ENCODE measurements around the gene ARID3A. TPM values are rescaled to one million over a fixed set of nuclear protein-coding genes. Genes with fewer than 3 reads are reported as not detected.

ARID3A gene
- total RNA-seq, 2 experiments from 2014 or later, result 28.7 to 33.2 TPM

DNA sequence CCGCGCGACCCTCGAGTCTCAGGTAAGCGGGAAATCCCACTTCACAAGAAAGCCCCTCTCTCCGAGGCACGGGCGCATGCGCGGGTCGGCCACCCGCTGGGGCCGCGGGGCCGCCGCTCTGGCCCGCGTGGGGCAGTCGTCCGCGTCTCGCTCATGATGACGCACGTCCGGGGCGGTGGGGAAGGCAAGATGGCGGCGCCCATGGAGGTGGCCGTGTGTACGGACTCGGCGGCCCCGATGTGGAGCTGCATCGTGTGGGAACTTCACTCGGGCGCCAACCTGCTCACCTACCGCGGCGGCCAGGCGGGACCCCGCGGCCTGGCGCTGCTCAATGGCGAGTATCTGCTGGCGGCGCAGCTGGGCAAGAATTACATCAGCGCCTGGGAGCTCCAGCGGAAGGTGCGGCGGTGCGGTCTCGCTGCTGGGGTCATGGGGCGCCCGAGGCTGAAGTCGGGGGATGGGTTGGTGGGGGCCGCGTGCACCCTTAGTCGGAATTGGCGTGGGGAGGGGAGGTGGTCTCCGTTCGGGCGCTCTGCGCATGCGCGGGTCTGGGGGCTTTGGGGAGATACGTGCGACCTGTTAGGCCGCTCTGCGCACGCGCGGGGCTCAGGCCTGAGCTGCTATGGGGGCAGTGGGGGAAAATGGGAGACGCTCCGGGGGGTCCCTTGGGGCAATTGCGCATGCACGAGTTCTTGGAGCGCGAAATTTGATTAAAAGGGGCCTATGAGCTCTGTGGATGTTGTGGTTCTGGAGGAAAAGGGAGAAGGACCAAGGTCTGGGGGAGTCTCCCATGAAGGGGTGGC is 58.5 kb downstream of the ARID3A start, which contains the start of gene WDR18:
TSS of gene WDR18 (plus strand) at position 181 of the 803 bp plus-strand sequence. CDS start at position 190, 9 bp downstream.
- H3K36me3 Mint-ChIP-seq, result peaks cover 2% of the 10 kb centered on the region
- H3K4me3 Mint-ChIP-seq, result peak within 1 kb of the TSS; percentile 94
- peak; percentile 92 for DNase-seq
- peak; percentile 86 for ATAC-seq (ENCODE audit: low read depth)
- peak within 1 kb of the TSS; percentile 90 for H3K27ac Mint-ChIP-seq
- H3K9me3 Mint-ChIP-seq, result no peaks in the 10 kb centered on the region
- POLR2A ChIA-PET, result interaction anchor here (0.6 to 2.0 kb wide), 25 partner anchors 10 to 1101 kb away, joined by 3 to 13 read pairs (median 5); partner anchors contain the start of genes CFD, GPX4 and RNU6-2
- no peaks in the 10 kb centered on the region for H3K27me3 Mint-ChIP-seq
- H3K4me1 Mint-ChIP-seq, result peaks cover 8% of the 10 kb centered on the region

DNA sequence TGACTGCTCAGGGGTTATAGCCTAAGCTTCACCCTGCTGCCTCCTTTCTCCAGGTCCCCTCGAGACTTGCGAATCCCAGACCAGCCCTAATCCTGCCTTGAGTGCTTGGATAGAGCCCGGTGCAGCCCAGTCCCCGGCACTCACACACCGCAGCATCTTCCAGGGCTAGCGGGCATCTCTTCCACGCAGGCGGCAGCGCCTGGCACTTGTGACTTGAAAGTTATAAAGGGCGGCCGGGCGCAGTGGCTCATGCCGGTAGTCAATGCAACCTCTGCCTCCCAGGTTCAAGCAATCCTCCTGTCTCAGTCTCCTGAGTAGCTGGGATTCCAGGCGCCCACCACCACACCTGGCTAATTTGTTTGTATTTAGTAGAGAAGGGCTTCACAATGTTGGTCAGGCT is 60.2 kb downstream of the ARID3A start:
- peaks cover 8% of the 10 kb centered on the region for H3K4me1 Mint-ChIP-seq
- no peaks in the 10 kb centered on the region for H3K9me3 Mint-ChIP-seq

DNA sequence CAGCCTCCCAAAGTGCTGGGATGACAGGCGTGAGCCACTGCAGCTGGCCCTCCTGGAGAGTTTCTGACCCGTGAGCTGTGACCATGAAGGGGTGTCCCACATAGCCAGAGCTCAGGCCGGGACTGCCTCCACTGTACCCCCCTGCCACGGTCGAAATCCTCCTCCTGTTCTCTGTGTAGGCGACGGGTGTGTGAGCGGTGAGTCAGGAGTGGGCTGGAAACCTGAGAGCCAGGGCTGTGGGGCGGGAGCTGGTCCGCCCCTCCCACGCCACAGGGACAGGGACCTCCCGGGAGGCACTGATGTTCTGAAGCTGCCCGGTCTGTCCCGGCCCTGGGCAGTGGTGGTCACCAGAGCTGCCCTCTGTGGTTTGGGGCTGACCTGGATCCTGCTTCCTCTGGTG is 62.2 kb downstream of the ARID3A start:
- Mint-ChIP-seq H3K36me3 (peaks cover 6% of the 10 kb centered on the region), H3K27me3 (no peaks in the 10 kb centered on the region), H3K9me3 (no peaks in the 10 kb centered on the region), H3K4me1 (peaks cover 8% of the 10 kb centered on the region), H3K27ac (peak overlapping the region; percentile 32), H3K4me3 (no peak overlapping the region)
- no peak for DNase-seq
- ATAC-seq (ENCODE audit: low read depth), result no peak
- POLR2A ChIA-PET, result no interaction called here

More for the DNA sequence above, 60.2 kb downstream of the ARID3A start:
- POLR2A ChIA-PET, result no interaction called here
- Mint-ChIP-seq H3K4me3 (no peak overlapping the region), H3K36me3 (peaks cover 6% of the 10 kb centered on the region), H3K27me3 (no peaks in the 10 kb centered on the region), H3K27ac (peak overlapping the region; percentile 50)
- DNase-seq (no peak), ATAC-seq (ENCODE audit: low read depth) (no peak)

DNA sequence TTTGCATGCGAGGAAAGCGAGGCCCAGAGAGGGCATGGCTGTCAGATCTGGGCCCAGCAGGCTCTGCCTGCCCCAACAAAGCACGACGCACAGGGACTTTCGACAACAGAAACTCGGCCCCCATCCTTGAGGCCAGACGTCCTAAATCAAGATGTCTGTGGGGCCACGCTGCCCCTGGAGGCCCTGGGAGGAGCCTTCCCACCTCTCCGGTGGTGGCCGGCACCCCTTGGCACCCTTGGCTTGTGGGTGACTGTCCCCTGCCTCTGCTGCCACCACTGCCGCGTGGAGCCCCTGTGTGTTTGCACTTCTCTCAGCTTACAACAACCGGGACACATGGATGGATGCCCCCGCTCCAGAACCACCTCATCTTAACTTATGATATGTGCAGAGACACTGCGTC is 62.7 kb downstream of the ARID3A start:
- peaks cover 6% of the 10 kb centered on the region for H3K36me3 Mint-ChIP-seq
- ATAC-seq (ENCODE audit: low read depth), result no peak
- no peaks in the 10 kb centered on the region for H3K9me3 Mint-ChIP-seq
- POLR2A ChIA-PET, result no interaction called here
- no peaks in the 10 kb centered on the region for H3K27me3 Mint-ChIP-seq
- H3K4me3 Mint-ChIP-seq, result no peak overlapping the region
- DNase-seq, result no peak
- no peak overlapping the region for H3K27ac Mint-ChIP-seq
- H3K4me1 Mint-ChIP-seq, result peaks cover 8% of the 10 kb centered on the region

DNA sequence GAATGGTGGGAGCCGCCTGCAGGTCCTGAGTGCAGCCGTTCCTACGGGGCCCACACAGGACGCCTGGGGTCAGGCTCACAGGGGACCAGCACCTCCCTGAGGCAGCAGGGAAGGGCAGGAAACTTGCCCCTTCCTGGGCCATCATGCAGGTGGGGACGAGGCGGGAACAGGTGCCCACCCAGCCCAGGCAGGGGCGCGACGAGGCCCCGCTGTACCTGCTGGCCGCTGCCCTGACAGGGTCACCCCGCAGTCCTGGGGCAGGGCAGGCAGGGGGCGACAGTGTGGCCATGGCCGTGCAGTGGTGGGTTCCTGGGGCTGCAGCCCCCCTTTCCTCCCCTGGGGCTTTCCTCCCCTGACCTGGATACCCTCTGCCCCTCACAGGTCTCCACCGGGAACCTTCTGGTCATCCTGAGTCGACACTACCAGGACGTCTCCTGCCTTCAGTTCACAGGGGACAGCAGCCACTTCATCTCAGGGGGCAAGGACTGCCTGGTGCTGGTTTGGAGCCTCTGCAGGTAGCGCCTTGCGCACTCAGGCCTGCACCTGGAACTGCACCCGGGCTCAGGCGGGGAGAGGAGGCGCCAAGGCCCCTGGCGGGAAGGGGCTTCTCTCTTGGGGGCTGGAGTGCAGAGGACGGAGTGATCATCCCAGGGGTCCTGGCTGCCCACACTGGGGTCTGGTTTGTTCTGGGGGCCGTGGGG is 63.7 kb downstream of the ARID3A start:
- no peak overlapping the region for H3K27ac Mint-ChIP-seq
- H3K4me1 Mint-ChIP-seq, result peaks cover 8% of the 10 kb centered on the region
- H3K36me3 Mint-ChIP-seq, result peaks cover 3% of the 10 kb centered on the region
- POLR2A ChIA-PET, result no interaction called here
- ATAC-seq (ENCODE audit: low read depth) (peak; percentile 9), DNase-seq (no peak)
- no peaks in the 10 kb centered on the region for H3K9me3 Mint-ChIP-seq
- no peaks in the 10 kb centered on the region for H3K27me3 Mint-ChIP-seq
- no peak overlapping the region for H3K4me3 Mint-ChIP-seq

DNA sequence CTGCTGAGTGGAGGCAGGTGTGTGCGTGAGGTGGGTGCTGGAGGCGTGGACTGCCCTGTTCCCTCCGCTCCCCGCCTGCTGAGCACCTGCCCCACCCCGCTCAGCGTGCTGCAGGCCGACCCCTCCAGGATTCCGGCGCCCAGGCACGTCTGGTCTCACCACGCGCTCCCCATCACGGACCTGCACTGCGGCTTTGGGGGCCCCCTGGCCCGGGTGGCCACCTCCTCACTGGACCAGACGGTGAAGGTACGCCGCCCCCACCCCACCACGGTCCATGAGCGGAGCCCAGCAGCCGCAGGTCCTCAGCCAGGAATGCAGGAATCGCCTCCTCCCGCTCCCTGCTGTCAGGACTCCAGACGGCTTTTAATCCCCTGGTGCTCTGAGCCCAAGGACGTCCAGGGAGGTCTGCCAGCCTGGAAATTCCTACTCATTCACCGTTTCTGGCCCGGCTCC is 64.3 kb downstream of the ARID3A start:
- peaks cover 4% of the 10 kb centered on the region for H3K4me1 Mint-ChIP-seq
- POLR2A ChIA-PET, result no interaction called here
- no peak for ATAC-seq (ENCODE audit: low read depth)

DNA sequence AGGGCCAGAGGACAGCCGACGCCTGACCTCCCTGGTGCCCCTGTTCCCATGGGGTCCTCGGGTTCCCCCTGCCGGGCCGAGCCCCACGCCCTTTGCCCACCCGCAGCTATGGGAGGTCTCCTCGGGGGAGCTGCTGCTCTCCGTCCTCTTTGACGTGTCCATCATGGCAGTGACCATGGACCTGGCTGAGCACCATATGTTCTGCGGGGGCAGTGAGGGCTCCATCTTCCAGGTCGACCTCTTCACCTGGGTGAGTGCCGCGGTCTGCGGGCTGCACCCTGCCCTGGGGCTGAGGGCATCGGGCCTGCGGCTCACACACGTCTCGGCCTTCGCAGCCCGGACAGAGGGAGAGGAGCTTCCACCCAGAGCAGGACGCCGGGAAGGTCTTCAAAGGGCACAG is 64.9 kb downstream of the ARID3A start:
- Mint-ChIP-seq H3K36me3 (peaks cover 3% of the 10 kb centered on the region), H3K4me1 (peaks cover under 1% of the 10 kb centered on the region), H3K27me3 (no peaks in the 10 kb centered on the region), H3K4me3 (no peak overlapping the region), H3K9me3 (no peaks in the 10 kb centered on the region), H3K27ac (no peak overlapping the region)
- DNase-seq (no peak), ATAC-seq (ENCODE audit: low read depth) (no peak)
- POLR2A ChIA-PET, result no interaction called here

More for the DNA sequence above, 64.3 kb downstream of the ARID3A start:
- Mint-ChIP-seq H3K36me3 (peaks cover 3% of the 10 kb centered on the region), H3K27ac (no peak overlapping the region), H3K27me3 (no peaks in the 10 kb centered on the region), H3K9me3 (no peaks in the 10 kb centered on the region), H3K4me3 (no peak overlapping the region)
- no peak for DNase-seq

DNA sequence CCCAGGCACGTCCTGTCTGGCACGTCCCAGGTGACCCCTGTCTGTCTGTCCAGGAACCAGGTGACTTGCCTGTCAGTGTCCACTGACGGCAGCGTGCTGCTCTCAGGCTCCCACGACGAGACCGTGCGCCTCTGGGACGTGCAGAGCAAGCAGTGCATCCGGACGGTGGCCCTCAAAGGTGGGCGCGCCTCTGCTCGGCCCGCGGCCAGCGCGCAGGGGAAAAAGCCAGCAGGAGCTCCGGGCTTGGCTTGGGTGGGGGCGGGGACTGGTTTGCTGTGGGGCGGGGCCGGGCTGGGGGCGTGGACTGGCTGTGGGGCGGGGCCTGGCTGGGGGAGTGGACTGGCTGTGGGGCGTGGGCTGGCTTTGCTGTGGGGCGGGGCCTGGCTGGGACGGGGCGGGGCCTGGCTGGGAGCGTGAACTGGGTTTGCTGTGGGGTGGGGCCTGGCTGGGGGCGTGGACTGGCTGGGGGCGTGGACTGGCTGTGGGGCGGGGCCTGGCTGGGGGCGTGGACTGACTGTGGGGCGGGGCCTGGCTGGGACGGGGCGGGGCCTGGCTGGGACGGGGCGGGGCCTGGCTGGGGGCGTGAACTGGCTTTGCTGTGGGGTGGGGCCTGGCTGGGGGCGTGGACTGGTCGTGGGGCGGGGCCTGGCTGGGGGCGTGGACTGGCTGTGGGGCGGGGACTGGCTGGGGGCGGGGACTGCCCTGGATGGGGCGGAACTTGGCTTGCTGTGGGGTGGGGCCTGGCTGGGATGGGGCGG is 65.5 kb downstream of the ARID3A start:
- POLR2A ChIA-PET, result no interaction called here
- no peaks in the 10 kb centered on the region for H3K9me3 Mint-ChIP-seq
- peaks cover 2% of the 10 kb centered on the region for H3K4me1 Mint-ChIP-seq
- peaks cover 2% of the 10 kb centered on the region for H3K27me3 Mint-ChIP-seq
- peaks cover 3% of the 10 kb centered on the region for H3K36me3 Mint-ChIP-seq
- peak; percentile 15 for ATAC-seq (ENCODE audit: low read depth)
- no peak for DNase-seq
- H3K27ac Mint-ChIP-seq, result no peak overlapping the region
- H3K4me3 Mint-ChIP-seq, result no peak overlapping the region

DNA sequence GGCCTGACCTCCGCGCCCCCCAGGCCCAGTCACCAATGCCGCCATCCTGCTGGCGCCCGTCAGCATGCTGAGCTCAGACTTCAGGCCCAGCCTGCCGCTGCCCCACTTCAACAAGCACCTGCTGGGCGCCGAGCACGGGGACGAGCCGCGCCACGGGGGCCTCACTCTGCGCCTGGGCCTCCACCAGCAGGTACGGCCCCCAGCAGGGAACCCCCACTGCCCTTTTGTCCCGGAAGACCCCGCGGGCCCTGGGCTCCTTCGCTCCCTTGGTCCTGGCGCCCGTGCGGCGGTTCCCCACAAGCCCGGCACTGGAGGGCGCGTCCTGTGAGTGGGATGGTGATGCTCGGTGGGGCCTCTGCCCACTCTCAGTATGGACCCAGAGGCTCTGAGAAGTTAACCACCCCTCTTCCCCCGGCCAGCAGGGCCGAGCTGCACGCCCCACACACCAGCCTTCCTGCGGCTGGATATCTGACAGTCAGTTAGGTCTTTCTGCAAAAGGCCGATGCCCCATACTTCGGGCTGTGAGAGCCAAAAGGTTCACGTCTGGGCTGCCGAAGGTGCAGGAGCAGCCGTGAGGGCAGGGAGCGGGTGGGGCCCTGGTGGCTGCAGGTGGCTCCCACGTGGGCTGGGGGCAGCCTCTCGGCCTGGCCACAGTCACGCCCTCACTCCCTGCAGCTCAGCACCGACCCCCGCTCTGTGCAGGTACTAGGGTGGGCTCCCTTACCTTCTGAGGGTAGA is 66.3 kb downstream of the ARID3A start:
- POLR2A ChIA-PET, result no interaction called here
- Mint-ChIP-seq H3K27me3 (peaks cover 9% of the 10 kb centered on the region), H3K4me1 (peaks cover 7% of the 10 kb centered on the region), H3K9me3 (no peaks in the 10 kb centered on the region), H3K4me3 (no peak overlapping the region), H3K27ac (no peak overlapping the region), H3K36me3 (peaks cover 3% of the 10 kb centered on the region)
- DNase-seq (no peak), ATAC-seq (ENCODE audit: low read depth) (no peak)

DNA sequence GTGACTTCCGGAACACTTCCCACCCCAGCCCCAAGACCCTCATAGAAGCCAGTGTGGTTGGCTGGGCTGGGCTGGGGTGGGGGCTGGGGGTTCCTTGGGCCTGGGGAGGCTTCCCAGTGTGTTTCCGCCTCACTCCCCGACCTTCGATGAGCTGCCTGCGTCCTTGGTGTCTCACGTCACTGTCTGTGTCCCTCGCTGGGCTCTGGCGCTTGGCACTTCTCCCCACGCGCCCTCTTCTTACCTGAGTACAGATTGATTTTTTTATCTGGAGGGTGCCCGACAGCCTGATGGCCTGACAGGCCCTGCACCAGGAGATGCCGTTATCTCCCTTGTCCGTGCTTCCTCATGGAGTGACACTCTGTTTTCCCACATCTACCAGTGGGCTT is 66.8 kb downstream of the ARID3A start:
- Mint-ChIP-seq H3K9me3 (no peaks in the 10 kb centered on the region), H3K36me3 (peaks cover 3% of the 10 kb centered on the region), H3K27ac (no peak overlapping the region), H3K27me3 (peaks cover 13% of the 10 kb centered on the region), H3K4me3 (no peak overlapping the region), H3K4me1 (peaks cover 7% of the 10 kb centered on the region)
- ATAC-seq (ENCODE audit: low read depth), result no peak
- POLR2A ChIA-PET, result no interaction called here
- DNase-seq, result no peak

DNA sequence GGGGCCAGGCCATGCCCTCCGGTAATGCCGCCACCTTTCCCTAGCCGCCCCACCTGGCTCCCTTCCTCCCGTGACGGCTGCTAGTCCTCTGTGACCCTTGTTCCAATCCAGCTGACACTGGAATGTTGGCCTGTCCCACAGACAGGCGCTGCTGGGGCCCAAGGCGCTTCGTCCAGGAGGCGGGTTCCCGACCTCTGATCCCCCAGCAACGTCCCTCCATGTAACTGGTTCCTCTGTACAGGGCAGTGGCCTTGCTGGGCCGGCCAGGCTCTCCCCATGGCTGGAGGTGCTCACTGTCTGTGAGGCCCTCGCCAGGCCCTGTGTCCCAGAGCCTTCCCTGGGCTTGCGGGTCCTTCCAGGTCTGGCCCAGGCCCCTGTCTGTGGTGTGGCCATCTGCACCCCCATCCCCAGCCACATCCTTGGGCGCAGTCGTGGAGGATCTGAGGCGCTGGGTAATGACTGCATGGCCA is 67.6 kb downstream of the ARID3A start:
- no peak overlapping the region for H3K27ac Mint-ChIP-seq
- POLR2A ChIA-PET, result no interaction called here
- no peak for DNase-seq
- H3K4me3 Mint-ChIP-seq, result no peak overlapping the region
- peaks cover 21% of the 10 kb centered on the region for H3K27me3 Mint-ChIP-seq
- ATAC-seq (ENCODE audit: low read depth), result no peak
- H3K9me3 Mint-ChIP-seq, result no peaks in the 10 kb centered on the region
- peaks cover 7% of the 10 kb centered on the region for H3K4me1 Mint-ChIP-seq
- peaks cover 3% of the 10 kb centered on the region for H3K36me3 Mint-ChIP-seq

DNA sequence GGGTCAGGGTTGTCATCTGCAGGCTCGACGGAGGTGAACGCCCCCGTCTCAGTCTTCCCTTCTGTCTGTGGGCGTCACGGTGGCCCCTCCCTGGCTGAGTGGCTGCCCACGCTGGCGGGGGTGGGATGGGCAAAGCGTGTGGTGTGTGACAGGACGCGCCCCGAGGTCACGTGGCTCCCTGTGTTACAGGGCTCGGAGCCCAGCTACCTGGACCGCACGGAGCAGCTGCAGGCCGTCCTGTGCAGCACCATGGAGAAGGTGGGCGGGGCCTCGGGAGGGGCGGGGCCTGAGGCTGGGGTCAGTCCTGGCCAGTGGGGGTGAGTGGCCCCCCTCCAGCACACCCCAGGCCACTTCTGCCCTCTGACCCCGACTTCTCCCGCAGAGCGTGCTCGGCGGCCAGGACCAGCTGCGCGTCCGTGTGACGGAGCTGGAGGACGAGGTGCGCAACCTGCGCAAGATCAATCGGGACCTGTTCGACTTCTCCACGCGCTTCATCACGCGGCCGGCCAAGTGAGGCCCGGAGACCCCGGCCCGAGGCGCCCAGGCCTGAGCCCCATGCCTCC is 68.1 kb downstream of the ARID3A start:
- DNase-seq, result no peak
- ATAC-seq (ENCODE audit: low read depth), result no peak
- Mint-ChIP-seq H3K4me1 (peaks cover 7% of the 10 kb centered on the region), H3K27me3 (peaks cover 25% of the 10 kb centered on the region), H3K9me3 (no peaks in the 10 kb centered on the region), H3K27ac (no peak overlapping the region), H3K36me3 (peaks cover 3% of the 10 kb centered on the region), H3K4me3 (no peak overlapping the region)
- POLR2A ChIA-PET, result no interaction called here

Data from activated naive CD8-positive, alpha-beta T cell treated with anti-CD3 and anti-CD28 coated beads, Interleukin-2, amount 10 ng/mL, durations not matched to agents 7 days and 5 days (primary cell).